H9 (cell line): Measurements from ENCODE around the gene CFAP410. TPM values are rescaled to one million over a fixed set of nuclear protein-coding genes. Genes with fewer than 3 reads are reported as not detected.

Source experiments
- DNase-seq: peaks from one replicate; pipeline ENCODE4 v3.0.0-alpha.2; 2017
- H2AFZ ChIP-seq: one replicate; pipeline ENCODE4 v1.6.1; 2013; ENCODE audit warnings: mild to moderate bottlenecking, low read length, control low read depth, moderate library complexity
- H2AK5ac ChIP-seq: 2 replicates; pipeline ENCODE4 v1.6.1; 2013; ENCODE audit warnings: low read length, control low read depth, mixed read lengths; ENCODE audit not compliant: insufficient read length
- H2BK120ac ChIP-seq: one replicate; pipeline ENCODE4 v1.6.1; 2013; ENCODE audit warnings: low read depth, mild to moderate bottlenecking, low read length, control low read depth, inconsistent platforms; ENCODE audit not compliant: poor library complexity, severe bottlenecking
- H2BK12ac ChIP-seq: 2 replicates; pipeline ENCODE4 v1.6.1; 2013; ENCODE audit warnings: low read length, control low read depth, mixed read lengths, low read depth; ENCODE audit not compliant: insufficient read length
- H2BK15ac ChIP-seq: 2 replicates; pipeline ENCODE4 v1.6.1; 2013; ENCODE audit warnings: low read depth, low read length, control low read depth
- H2BK20ac ChIP-seq: one replicate; pipeline ENCODE4 v1.6.1; 2013; ENCODE audit warnings: low read depth, mild to moderate bottlenecking, low read length, control low read depth, inconsistent platforms; ENCODE audit not compliant: poor library complexity, severe bottlenecking
- H2BK5ac ChIP-seq: 2 replicates; pipeline ENCODE4 v1.6.1; 2013; ENCODE audit warnings: low read length, control low read depth, mixed read lengths; ENCODE audit not compliant: insufficient read length
- H3K14ac ChIP-seq: 2 replicates; pipeline ENCODE4 v1.6.1; 2013; ENCODE audit warnings: low read length, control low read depth; ENCODE audit not compliant: insufficient read depth
- H3K18ac ChIP-seq: 2 replicates; pipeline ENCODE4 v1.6.1; 2013; ENCODE audit warnings: low read depth, mild to moderate bottlenecking, mixed read lengths, low read length, control low read depth; ENCODE audit not compliant: insufficient read length
- H3K23ac ChIP-seq: 2 replicates; pipeline ENCODE4 v1.6.1; 2013; ENCODE audit warnings: low read length, control low read depth, mixed read lengths, low read depth; ENCODE audit not compliant: insufficient read length
- H3K23me2 ChIP-seq: 2 replicates; pipeline ENCODE4 v1.6.1; 2013; ENCODE audit warnings: low read depth, mild to moderate bottlenecking, mixed read lengths, low read length, control low read depth; ENCODE audit not compliant: insufficient read length, poor library complexity, severe bottlenecking
- H3K27ac ChIP-seq: 2 replicates; pipeline ENCODE4 v1.5.1; 2013; ENCODE audit warnings: low read length, control low read depth, mixed read lengths, low read depth; ENCODE audit not compliant: insufficient read length
- H3K27me3 ChIP-seq: 2 replicates; pipeline ENCODE4 v1.6.1; 2013; ENCODE audit warnings: low read length, control low read depth, inconsistent platforms; ENCODE audit not compliant: insufficient read depth
- H3K4ac ChIP-seq: 2 replicates; pipeline ENCODE4 v1.6.1; 2013; ENCODE audit warnings: low read depth, mild to moderate bottlenecking, control low read depth, inconsistent platforms, low read length, moderate library complexity
- H3K4me1 ChIP-seq: 2 replicates; pipeline ENCODE4 v1.6.1; 2013; ENCODE audit warnings: low read length, control low read depth, inconsistent platforms; ENCODE audit not compliant: insufficient read depth
- H3K4me2 ChIP-seq: 2 replicates; pipeline ENCODE4 v1.6.1; 2013; ENCODE audit warnings: low read length, control low read depth, mixed read lengths; ENCODE audit not compliant: insufficient read length, insufficient read depth
- H3K56ac ChIP-seq: 2 replicates; pipeline ENCODE4 v1.6.1; 2013; ENCODE audit warnings: low read depth, mild to moderate bottlenecking, mixed read lengths, low read length, control low read depth; ENCODE audit not compliant: insufficient read length
- H3K79me1 ChIP-seq: 2 replicates; pipeline ENCODE4 v1.6.1; 2013; ENCODE audit warnings: low read depth, mild to moderate bottlenecking, moderate library complexity, low read length, control low read depth, inconsistent platforms; ENCODE audit not compliant: insufficient read depth, poor library complexity, severe bottlenecking
- H3K79me2 ChIP-seq: 2 replicates; pipeline ENCODE4 v1.6.1; 2013; ENCODE audit warnings: low read length, control low read depth, inconsistent platforms; ENCODE audit not compliant: insufficient read depth
- H3K9ac ChIP-seq: 2 replicates; pipeline ENCODE4 v1.6.1; 2013; ENCODE audit warnings: low read length, control low read depth, mixed read lengths; ENCODE audit not compliant: insufficient read length; ENCODE audit errors: extremely low read depth
- H3K9me3 ChIP-seq: one replicate; pipeline ENCODE4 v1.6.1; 2013; ENCODE audit warnings: low read depth, low read length, inconsistent platforms; ENCODE audit not compliant: control insufficient read depth
- H3T11ph ChIP-seq: one replicate; pipeline ENCODE4 v1.6.1; 2013; ENCODE audit warnings: mild to moderate bottlenecking, low read length, control low read depth, inconsistent platforms
- H4K20me1 ChIP-seq: one replicate; pipeline ENCODE4 v1.6.1; 2013; ENCODE audit not compliant: control insufficient read depth, insufficient read length, insufficient read depth
- H4K5ac ChIP-seq: 2 replicates; pipeline ENCODE4 v1.6.1; 2013; ENCODE audit warnings: low read depth, mild to moderate bottlenecking, mixed read lengths, low read length, control low read depth; ENCODE audit not compliant: insufficient read length
- H4K8ac ChIP-seq: replicated peaks from 2 replicates; pipeline ENCODE4 v1.6.1; 2013; ENCODE audit warnings: low read length, control low read depth, mixed read lengths, low read depth; ENCODE audit not compliant: insufficient read length
- H4K91ac ChIP-seq: 2 replicates; pipeline ENCODE4 v1.6.1; 2013; ENCODE audit warnings: low read depth, mild to moderate bottlenecking, moderate library complexity, mixed read lengths, low read length, control low read depth; ENCODE audit not compliant: insufficient read length
- H3K27ac Mint-ChIP-seq, 3 experiments: 2 replicates in 2 of 3; 3 replicates in 1 of 3; pipeline ENCODE4 v1.8.0; 2020 to 2021; ENCODE audit warnings: mixed read lengths in 3 of 3, mild to moderate bottlenecking in 1 of 3, moderate library complexity in 1 of 3
- H3K27me3 Mint-ChIP-seq: 2 replicates; pipeline ENCODE4 v1.8.0; 2021; ENCODE audit warnings: low read depth, mild to moderate bottlenecking, moderate library complexity, mixed read lengths
- H3K36me3 Mint-ChIP-seq, 3 experiments: 2 replicates in 2 of 3; 3 replicates in 1 of 3; pipeline ENCODE4 v1.8.0; 2020 to 2021; ENCODE audit warnings: low read depth in 3 of 3, mixed read lengths in 3 of 3; ENCODE audit not compliant: insufficient read depth in 1 of 3
- H3K4me1 Mint-ChIP-seq, 2 experiments: 2 replicates each; pipeline ENCODE4 v1.8.0; 2020; ENCODE audit warnings: mixed read lengths in 2 of 2
- H3K4me3 Mint-ChIP-seq, 2 experiments: 2 replicates in 1 of 2; 3 replicates in 1 of 2; pipeline ENCODE4 v1.8.0; 2020 to 2021; ENCODE audit warnings: mild to moderate bottlenecking in 2 of 2, mixed read lengths in 2 of 2, moderate library complexity in 1 of 2
- H3K9me3 Mint-ChIP-seq, 2 experiments: 2 replicates in 1 of 2; 3 replicates in 1 of 2; pipeline ENCODE4 v1.8.0; 2020; ENCODE audit warnings: mild to moderate bottlenecking in 2 of 2, mixed read lengths in 2 of 2, moderate library complexity in 1 of 2
- WGBS: extraction: QIAGEN DNeasy Blood & Tissue Kit; methylation state at CpG from one replicate; pipeline ENCODE4 v1.1.7; 2013; ENCODE audit warnings: missing lambda C conversion rate, low lambda C conversion rate, mixed read lengths; ENCODE audit not compliant: insufficient read length; ENCODE audit errors: extremely low coverage; 5-methylcytosine and 5-hydroxymethylcytosine counted together
- total RNA-seq: library from RNA; stranded (reverse); gene quantifications from 2 replicates; pipeline ENCODE4 v1.2.1, GENCODE V29; 2021
- TF ChIP-seq, protein P1 (sequence below): fragments of 200-600 bp; sonication (generic); conservative IDR thresholded peaks from 3 replicates; pipeline ENCODE4 v1.8.0; 2021; ENCODE audit warnings: antibody characterized with exemption, mild to moderate bottlenecking

CFAP410 gene
- total RNA-seq, 1 experiment from 2014 or later = 17.0 TPM

- H3K79me2 ChIP-seq = no peaks in the 10 kb centered on the region
- no peak overlapping the region for H2BK12ac ChIP-seq
- H3T11ph ChIP-seq = no peak overlapping the region
- H4K8ac ChIP-seq = no peak overlapping the region
- H2AFZ ChIP-seq = no peak overlapping the region
- H4K5ac ChIP-seq = no peak overlapping the region
- TF ChIP-seq, protein P1, sequence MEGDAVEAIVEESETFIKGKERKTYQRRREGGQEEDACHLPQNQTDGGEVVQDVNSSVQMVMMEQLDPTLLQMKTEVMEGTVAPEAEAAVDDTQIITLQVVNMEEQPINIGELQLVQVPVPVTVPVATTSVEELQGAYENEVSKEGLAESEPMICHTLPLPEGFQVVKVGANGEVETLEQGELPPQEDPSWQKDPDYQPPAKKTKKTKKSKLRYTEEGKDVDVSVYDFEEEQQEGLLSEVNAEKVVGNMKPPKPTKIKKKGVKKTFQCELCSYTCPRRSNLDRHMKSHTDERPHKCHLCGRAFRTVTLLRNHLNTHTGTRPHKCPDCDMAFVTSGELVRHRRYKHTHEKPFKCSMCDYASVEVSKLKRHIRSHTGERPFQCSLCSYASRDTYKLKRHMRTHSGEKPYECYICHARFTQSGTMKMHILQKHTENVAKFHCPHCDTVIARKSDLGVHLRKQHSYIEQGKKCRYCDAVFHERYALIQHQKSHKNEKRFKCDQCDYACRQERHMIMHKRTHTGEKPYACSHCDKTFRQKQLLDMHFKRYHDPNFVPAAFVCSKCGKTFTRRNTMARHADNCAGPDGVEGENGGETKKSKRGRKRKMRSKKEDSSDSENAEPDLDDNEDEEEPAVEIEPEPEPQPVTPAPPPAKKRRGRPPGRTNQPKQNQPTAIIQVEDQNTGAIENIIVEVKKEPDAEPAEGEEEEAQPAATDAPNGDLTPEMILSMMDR = peak; percentile 47; the same call in 2 of the 3 replicates
- H4K20me1 ChIP-seq = no peaks in the 10 kb centered on the region
- Mint-ChIP-seq H3K9me3 (no peaks in the 10 kb centered on the region), H3K27me3 (no peaks in the 10 kb centered on the region), H3K27ac (peak overlapping the region in 1 of 3 experiments; percentile 87; a peak in 3 of 7 replicates), H3K36me3 (peaks cover 0 to 5% (median 0%) of the 10 kb centered on the region in 3 experiments; a peak in 1 of 7 replicates), H3K4me3 (peak overlapping the region; percentile 69 to 76), H3K4me1 (peaks cover 29 to 40% of the 10 kb centered on the region in 2 experiments)
- H3K23ac ChIP-seq = no peak overlapping the region
- H3K9me3 ChIP-seq = no peaks in the 10 kb centered on the region
- no CpG with 5 or more reads among the region's 47 CpGs for WGBS
- H3K14ac ChIP-seq = no peak overlapping the region
- H2BK120ac ChIP-seq = no peak overlapping the region
- peak; percentile 90 for DNase-seq
- no peak overlapping the region for H2BK15ac ChIP-seq
- peaks cover 6% of the 10 kb centered on the region for H3K23me2 ChIP-seq
- H3K79me1 ChIP-seq = no peaks in the 10 kb centered on the region
- H3K4ac ChIP-seq = no peak overlapping the region
- H2BK20ac ChIP-seq = no peak overlapping the region
- H2BK5ac ChIP-seq = no peak overlapping the region
- no peak overlapping the region for H3K9ac ChIP-seq
- peak overlapping the region; percentile 79 for H3K4me2 ChIP-seq
- no peak overlapping the region for H2AK5ac ChIP-seq
- no peak overlapping the region for H4K91ac ChIP-seq
- no peaks in the 10 kb centered on the region for H3K4me1 ChIP-seq
- no peak overlapping the region for H3K18ac ChIP-seq
- no peak overlapping the region for H3K56ac ChIP-seq
- no peak overlapping the region for H3K27ac ChIP-seq
- H3K27me3 ChIP-seq = no peaks in the 10 kb centered on the region
Measured at GRCh38 chr21:44337941-44338895, 972 bp downstream of the CFAP410 start.
